ENCODE data around the gene SHC4.
"Not testable (repeated sequence)": the region's sequence is repeated elsewhere in the genome, so short reads cannot be mapped to it uniquely, and the experiment has no call there.

The SHC4 gene

DNA sequence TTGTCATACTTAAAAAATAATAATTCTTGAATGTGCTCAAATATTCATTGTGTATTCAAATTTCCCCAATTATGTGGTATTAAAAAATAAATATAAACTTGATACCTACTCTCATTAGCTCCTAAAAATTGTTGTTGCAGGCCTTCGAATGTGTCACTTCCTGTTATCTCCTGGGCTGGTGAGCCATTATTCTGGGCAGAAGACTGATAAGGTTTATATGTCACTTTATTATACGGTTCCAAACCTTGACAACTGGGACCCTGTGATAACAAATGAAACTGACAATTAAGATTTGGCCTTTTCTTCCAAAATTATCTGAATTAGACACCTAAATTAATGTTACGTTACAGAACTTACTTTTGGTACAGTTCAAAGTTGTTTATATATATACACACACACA is 167.8 kb downstream of the SHC4 start:
- DNase-seq (ENCODE audit: low spot score) = no peak

GRCh38 chr15:48794697-48795134 is 169.0 kb downstream of the SHC4 start:
- DNase-seq (ENCODE audit: low spot score) = no peak

DNA sequence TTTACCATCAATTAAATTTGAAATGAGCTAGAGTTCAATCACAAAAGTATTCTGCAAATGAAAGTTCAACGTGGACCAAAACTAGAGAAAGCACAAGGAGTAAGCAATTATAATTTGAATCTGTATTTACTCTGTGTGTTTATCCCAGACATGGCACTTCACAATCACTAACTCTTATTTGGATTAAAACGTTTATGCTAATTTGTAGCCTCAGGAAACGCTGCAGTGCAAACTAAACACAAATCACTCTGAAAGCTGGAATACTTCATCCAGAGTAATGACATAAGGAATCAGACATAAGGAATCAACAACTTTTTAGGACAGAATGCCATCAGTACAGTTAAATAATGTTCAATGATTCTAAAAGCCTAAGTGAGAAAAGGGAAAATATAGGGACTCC is 171.3 kb downstream of the SHC4 start:
- DNase-seq (ENCODE audit: low spot score) = no peak

DNA sequence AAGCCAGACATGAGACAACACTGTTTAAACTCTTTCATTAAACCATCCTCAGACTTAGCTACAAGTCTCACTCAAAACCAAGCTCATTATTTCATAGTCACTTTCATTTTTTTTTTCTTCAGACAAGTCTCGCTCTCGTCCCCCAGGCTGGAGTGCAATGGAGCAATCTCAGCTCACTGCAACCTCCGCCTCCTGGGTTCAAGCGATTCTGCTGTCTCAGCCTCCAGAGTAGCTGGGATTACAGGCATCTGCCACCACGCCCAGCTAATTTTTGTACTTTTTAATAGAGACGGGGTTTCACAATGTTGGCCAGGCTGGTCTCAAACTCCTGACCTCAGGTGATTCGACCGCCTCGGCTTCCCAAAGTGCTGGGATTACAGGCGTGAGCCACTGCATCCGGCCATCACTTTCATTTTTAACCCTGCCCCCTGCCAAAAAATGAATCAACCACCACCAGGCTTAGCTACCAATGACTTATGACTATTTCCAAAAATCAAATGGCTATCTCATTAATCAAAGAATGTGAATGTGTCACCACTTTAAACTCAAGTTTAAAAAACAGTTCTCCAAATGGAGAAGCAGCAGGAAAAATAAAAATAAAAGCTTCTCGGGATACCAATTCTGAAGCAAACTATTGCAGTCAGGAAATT is 173.1 kb downstream of the SHC4 start:
- DNase-seq (ENCODE audit: low spot score) = not testable (repeated sequence)

GRCh38 chr15:48785712-48786111 is 178.0 kb downstream of the SHC4 start:
- no peak for DNase-seq (ENCODE audit: low spot score)

GRCh38 chr15:48785195-48785594 is 178.5 kb downstream of the SHC4 start:
- DNase-seq (ENCODE audit: low spot score) = no peak

DNA sequence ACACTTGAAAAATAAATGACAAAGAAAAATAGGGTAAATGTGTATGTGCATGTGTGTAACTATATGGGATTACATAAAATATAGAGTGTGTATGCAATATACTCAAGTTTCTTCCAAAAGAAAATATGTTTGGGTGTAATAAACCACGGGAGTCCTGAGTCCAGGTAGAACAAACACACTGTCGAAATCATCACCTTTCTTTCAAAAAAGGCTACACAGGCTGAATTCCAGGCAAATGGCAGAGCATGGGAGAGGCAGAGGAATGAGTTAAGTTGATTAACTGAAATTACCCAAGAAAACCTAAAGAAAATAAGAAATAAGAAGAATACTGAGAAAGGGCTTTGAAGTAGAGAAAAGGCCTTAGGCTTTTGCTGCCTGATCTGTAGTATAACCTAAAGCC is 179.0 kb downstream of the SHC4 start:
- DNase-seq (ENCODE audit: low spot score) = no peak

DNA sequence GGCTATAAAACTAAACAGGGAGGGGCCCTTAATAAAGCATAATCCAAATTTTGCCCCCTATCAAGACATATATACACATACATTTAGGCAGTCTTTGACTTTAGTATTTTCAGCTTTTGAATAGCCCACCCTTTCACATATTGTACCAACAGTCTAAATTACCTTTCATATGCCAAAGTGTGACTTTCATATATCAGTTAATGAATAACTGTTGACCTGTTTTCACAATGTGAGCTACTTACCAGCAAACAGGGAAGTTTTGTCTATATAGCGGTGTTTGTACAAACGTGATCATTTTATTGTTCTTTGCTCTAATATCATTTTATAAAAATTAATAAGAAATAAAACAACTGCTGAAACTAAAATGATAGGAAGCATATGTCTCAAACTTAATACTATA is 180.8 kb downstream of the SHC4 start:
- no peak for DNase-seq (ENCODE audit: low spot score)

DNA sequence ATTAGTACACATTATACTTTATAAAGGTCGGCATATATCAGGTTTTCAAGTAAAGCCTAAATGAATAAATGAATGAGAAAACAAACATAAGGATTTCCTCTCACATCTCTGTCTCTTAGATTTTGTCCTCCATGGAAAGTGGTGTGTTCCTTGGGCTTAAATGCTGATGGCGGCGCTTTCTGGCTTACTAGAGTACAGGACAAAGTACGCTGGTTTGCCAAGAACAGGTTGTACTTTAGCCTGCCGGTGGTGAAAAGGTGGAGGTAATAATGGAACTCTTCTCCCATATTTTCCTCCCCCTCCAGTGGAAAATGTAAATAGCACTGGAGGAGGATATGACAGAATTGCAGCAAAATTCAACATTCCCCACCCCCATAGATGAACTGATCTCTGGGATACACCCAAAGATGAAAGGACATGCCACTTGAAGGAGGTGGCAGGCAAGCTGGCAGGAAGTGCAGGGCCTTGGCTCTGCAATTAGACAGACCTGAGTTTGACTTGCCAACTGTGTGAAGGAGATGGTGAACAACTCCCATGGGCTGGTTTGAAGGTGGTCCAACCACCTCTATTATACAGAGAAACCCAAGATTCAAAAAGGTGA is 182.1 kb downstream of the SHC4 start:
- DNase-seq (ENCODE audit: low spot score) = no peak

- no peak for DNase-seq (ENCODE audit: low spot score)
These were observed 182.7 kb downstream of the SHC4 start for GRCh38 chr15:48781017-48781416.

DNA sequence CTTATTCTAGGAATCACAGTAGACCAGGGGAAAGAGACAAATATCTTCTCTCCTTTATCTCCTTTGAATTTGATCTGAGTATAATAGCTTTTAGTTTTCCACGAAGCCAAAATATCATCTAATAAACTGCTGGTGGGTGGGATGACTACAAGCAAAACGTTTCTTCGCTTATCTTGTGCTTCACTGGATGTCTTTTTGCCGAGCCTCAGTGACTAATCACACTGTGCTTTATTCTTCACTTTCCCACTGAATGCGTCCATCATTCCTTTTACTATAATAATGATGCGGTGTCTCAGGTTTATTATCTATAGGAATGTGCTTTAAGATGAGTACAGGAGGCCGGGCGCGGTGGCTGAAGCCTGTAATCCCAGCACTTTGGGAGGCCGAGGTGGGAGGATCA is 185.4 kb downstream of the SHC4 start:
- DNase-seq (ENCODE audit: low spot score) = no peak

- DNase-seq (ENCODE audit: low spot score) = no peak
These were observed 185.9 kb downstream of the SHC4 start for GRCh38 chr15:48777645-48778330.

GRCh38 chr15:48775546-48775945 is 188.2 kb downstream of the SHC4 start:
- DNase-seq (ENCODE audit: low spot score) = no peak

- DNase-seq (ENCODE audit: low spot score) = no peak
These were observed 189.2 kb downstream of the SHC4 start for GRCh38 chr15:48774484-48774883.
